ENCODE measurements around the gene S1PR1. TPM values are rescaled to one million over a fixed set of nuclear protein-coding genes. Genes with fewer than 3 reads are reported as not detected.

The S1PR1 gene
- total and polyA plus RNA-seq, 2 experiments from 2014 or later, result 9.3 TPM

DNA sequence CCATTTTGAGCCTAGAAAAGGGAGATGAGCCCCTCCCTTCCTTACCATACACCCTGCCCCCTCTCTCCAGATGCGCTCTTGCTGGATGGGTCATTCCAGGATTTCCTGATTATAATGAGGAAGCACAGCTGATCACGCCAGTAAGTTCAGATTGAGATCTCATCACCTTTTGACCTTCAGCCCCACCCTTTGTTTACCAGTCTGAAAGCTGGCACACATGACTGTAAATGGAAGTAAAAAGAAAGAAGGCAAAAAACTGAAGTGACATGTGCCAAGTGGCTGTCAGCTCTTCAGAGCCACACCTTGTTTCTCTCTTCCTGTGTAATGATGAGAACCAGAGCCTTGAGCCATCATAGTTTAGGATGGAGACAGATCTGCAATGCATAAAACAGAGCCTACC lies 27.9 kb downstream of the S1PR1 start:
- no peak overlapping the region for H2AFZ ChIP-seq
- 48% methylated on average over 2 of the region's 2 CpGs for WGBS (ENCODE audit: low lambda C conversion rate, missing lambda C conversion rate)
- H3K27me3 ChIP-seq, result no peaks in the 10 kb centered on the region
- DNase-seq (ENCODE audit: low spot score), result no peak
- H3K9me3 ChIP-seq (ENCODE audit: low read depth), result no peaks in the 10 kb centered on the region
- H3K4me3 ChIP-seq, result no peak overlapping the region
- H3K27ac ChIP-seq, result no peak overlapping the region
- H3K9me2 ChIP-seq (replicated peaks; ENCODE audit: insufficient read depth), result no peaks in the 10 kb centered on the region
- TF ChIP-seq, protein P1, sequence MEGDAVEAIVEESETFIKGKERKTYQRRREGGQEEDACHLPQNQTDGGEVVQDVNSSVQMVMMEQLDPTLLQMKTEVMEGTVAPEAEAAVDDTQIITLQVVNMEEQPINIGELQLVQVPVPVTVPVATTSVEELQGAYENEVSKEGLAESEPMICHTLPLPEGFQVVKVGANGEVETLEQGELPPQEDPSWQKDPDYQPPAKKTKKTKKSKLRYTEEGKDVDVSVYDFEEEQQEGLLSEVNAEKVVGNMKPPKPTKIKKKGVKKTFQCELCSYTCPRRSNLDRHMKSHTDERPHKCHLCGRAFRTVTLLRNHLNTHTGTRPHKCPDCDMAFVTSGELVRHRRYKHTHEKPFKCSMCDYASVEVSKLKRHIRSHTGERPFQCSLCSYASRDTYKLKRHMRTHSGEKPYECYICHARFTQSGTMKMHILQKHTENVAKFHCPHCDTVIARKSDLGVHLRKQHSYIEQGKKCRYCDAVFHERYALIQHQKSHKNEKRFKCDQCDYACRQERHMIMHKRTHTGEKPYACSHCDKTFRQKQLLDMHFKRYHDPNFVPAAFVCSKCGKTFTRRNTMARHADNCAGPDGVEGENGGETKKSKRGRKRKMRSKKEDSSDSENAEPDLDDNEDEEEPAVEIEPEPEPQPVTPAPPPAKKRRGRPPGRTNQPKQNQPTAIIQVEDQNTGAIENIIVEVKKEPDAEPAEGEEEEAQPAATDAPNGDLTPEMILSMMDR (IDR thresholded peaks at IDR 0.05; ENCODE audit: poor library complexity), result no peak
- no peak for TF ChIP-seq EZH2 (IDR thresholded peaks at IDR 0.05; ENCODE audit: borderline replicate concordance)
- no peak for TF ChIP-seq EZH2phosphoT487 (IDR thresholded peaks at IDR 0.05; ENCODE audit: low read depth, severe bottlenecking, unreplicated experiment)
- no peak overlapping the region for H3K4me2 ChIP-seq
- H4K20me1 ChIP-seq (ENCODE audit: insufficient read depth, poor library complexity, severe bottlenecking), result no peaks in the 10 kb centered on the region
- no peaks in the 10 kb centered on the region for H3K79me2 ChIP-seq
- peaks cover 10% of the 10 kb centered on the region for H3K4me1 ChIP-seq (ENCODE audit: insufficient read depth)
- H3K36me3 ChIP-seq (replicated peaks; ENCODE audit: insufficient read depth, low read depth), result no peaks in the 10 kb centered on the region

DNA sequence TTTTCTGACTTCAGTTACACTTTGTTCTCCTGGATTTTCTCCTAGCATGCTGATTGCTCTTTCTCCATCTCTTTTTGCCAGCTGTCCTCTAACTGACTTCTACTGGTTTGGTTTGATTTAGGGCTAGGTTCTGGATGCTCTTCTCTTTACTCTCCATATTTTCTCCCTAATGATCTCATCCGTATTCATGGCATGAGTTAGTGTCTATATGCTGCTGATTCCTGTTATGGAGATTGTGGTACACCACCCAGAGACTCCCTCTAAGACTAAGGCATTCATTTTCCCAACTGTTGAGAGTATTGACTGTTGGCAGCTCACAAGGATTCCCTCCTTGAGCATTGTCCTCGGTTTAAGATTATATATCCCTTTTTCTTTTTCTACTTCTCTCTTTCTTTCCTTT lies 28.9 kb downstream of the S1PR1 start:
- no peaks in the 10 kb centered on the region for H4K20me1 ChIP-seq (ENCODE audit: insufficient read depth, poor library complexity, severe bottlenecking)
- H3K4me2 ChIP-seq, result no peak overlapping the region
- H3K27ac ChIP-seq, result no peak overlapping the region
- no peak overlapping the region for H3K4me3 ChIP-seq
- H3K9me3 ChIP-seq (ENCODE audit: low read depth), result no peaks in the 10 kb centered on the region
- H3K4me1 ChIP-seq (ENCODE audit: insufficient read depth), result peaks cover 10% of the 10 kb centered on the region
- TF ChIP-seq, protein P1 (IDR thresholded peaks at IDR 0.05; ENCODE audit: poor library complexity), result no peak
- no peak for TF ChIP-seq EZH2 (IDR thresholded peaks at IDR 0.05; ENCODE audit: borderline replicate concordance)
- no peak for TF ChIP-seq EZH2phosphoT487 (IDR thresholded peaks at IDR 0.05; ENCODE audit: low read depth, severe bottlenecking, unreplicated experiment)
- no peak overlapping the region for H2AFZ ChIP-seq
- H3K79me2 ChIP-seq, result no peaks in the 10 kb centered on the region
- H3K27me3 ChIP-seq, result no peaks in the 10 kb centered on the region
- no peaks in the 10 kb centered on the region for H3K9me2 ChIP-seq (replicated peaks; ENCODE audit: insufficient read depth)
- WGBS (ENCODE audit: low lambda C conversion rate, missing lambda C conversion rate), result 98% methylated on average over 2 of the region's 2 CpGs
- no peaks in the 10 kb centered on the region for H3K36me3 ChIP-seq (replicated peaks; ENCODE audit: insufficient read depth, low read depth)
- DNase-seq (ENCODE audit: low spot score), result no peak

DNA sequence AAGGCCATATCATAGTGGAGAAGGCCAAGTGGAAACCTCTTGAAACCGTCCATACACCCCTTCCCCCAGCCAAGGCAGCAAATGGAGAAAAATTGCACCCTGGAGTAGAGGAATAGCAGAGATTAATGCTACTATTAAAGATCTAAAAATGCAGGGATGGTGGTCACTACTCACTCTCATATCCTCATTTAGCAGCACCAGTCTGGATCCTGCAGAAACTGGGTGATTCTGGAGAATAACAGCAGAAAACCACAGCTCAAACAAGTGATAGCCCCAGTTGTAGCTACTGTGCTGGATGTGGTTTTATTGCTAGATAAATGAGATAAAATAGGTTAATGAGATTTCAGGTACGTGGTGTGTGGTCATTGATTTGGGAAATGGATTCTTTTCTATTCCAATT lies 30.3 kb downstream of the S1PR1 start:
- H3K79me2 ChIP-seq, result no peaks in the 10 kb centered on the region
- no peaks in the 10 kb centered on the region for H4K20me1 ChIP-seq (ENCODE audit: insufficient read depth, poor library complexity, severe bottlenecking)
- H3K9me3 ChIP-seq (ENCODE audit: low read depth), result no peaks in the 10 kb centered on the region
- no peak for DNase-seq (ENCODE audit: low spot score)
- no peak overlapping the region for H2AFZ ChIP-seq
- TF ChIP-seq, protein P1 (IDR thresholded peaks at IDR 0.05; ENCODE audit: poor library complexity), result no peak
- TF ChIP-seq EZH2 (IDR thresholded peaks at IDR 0.05; ENCODE audit: borderline replicate concordance) (no peak), EZH2phosphoT487 (IDR thresholded peaks at IDR 0.05; ENCODE audit: low read depth, severe bottlenecking, unreplicated experiment) (no peak)
- no peaks in the 10 kb centered on the region for H3K27me3 ChIP-seq
- H3K27ac ChIP-seq, result no peak overlapping the region
- H3K36me3 ChIP-seq (replicated peaks; ENCODE audit: insufficient read depth, low read depth), result no peaks in the 10 kb centered on the region
- 79% methylated on average over 2 of the region's 2 CpGs for WGBS (ENCODE audit: low lambda C conversion rate, missing lambda C conversion rate)
- peaks cover 8% of the 10 kb centered on the region for H3K4me1 ChIP-seq (ENCODE audit: insufficient read depth)
- no peak overlapping the region for H3K4me3 ChIP-seq
- no peaks in the 10 kb centered on the region for H3K9me2 ChIP-seq (replicated peaks; ENCODE audit: insufficient read depth)
- H3K4me2 ChIP-seq, result no peak overlapping the region

DNA sequence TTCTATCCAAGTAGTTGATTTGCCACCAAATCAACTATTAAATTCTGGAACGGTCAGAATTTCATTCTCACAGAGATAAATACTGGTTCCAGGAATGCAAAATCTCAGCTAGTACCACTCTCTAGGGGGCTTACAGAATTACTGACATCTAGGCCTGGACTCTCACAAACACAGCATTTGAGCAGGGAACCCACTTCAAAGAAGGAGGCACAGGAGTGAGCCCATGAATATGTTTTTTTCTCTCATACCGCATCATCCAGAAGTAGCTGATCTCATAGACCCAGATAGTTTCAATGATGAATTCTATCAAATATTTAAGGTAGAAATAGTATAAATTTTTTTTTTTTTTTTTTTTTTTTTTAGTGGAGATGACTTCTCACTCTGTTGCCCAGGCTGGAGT lies 32.1 kb downstream of the S1PR1 start:
- no peak overlapping the region for H3K27ac ChIP-seq
- no peaks in the 10 kb centered on the region for H3K27me3 ChIP-seq
- no peak overlapping the region for H3K4me2 ChIP-seq
- no peaks in the 10 kb centered on the region for H4K20me1 ChIP-seq (ENCODE audit: insufficient read depth, poor library complexity, severe bottlenecking)
- no peaks in the 10 kb centered on the region for H3K9me2 ChIP-seq (replicated peaks; ENCODE audit: insufficient read depth)
- no peak for TF ChIP-seq EZH2 (IDR thresholded peaks at IDR 0.05; ENCODE audit: borderline replicate concordance)
- TF ChIP-seq EZH2phosphoT487 (IDR thresholded peaks at IDR 0.05; ENCODE audit: low read depth, severe bottlenecking, unreplicated experiment), result no peak
- TF ChIP-seq, protein P1 (IDR thresholded peaks at IDR 0.05; ENCODE audit: poor library complexity), result no peak
- no peaks in the 10 kb centered on the region for H3K9me3 ChIP-seq (ENCODE audit: low read depth)
- no peaks in the 10 kb centered on the region for H3K4me1 ChIP-seq (ENCODE audit: insufficient read depth)
- no peaks in the 10 kb centered on the region for H3K36me3 ChIP-seq (replicated peaks; ENCODE audit: insufficient read depth, low read depth)
- no peak overlapping the region for H2AFZ ChIP-seq
- WGBS (ENCODE audit: low lambda C conversion rate, missing lambda C conversion rate), result 98% methylated on average over 2 of the region's 2 CpGs
- no peaks in the 10 kb centered on the region for H3K79me2 ChIP-seq
- DNase-seq (ENCODE audit: low spot score), result no peak
- no peak overlapping the region for H3K4me3 ChIP-seq

Data from hepatocyte (in vitro differentiated cells).